Measurements from ENCODE around the gene FAM199X.

DNA sequence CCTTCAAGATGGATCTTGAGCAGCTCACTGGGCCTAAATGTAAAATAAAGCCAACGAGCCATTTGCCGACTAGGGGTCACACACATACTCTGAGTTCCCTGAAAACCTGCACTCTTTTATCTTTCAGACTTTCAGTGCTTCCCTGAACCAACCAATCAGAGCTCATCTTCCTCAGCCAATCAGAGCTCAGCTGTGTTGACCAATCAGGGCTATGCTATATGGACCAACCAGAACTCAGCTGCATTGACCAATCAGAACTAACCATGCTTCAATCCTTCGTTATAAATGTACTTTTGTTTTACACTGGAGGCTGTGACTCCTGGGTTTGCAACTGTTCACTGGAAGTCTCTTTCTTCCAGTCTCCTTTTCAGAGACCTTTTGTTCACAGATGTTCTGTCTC lies 28.8 kb upstream of the FAM199X start:
- TF ChIP-seq TAF1 (IDR thresholded peaks at IDR 0.05; ENCODE audit: borderline replicate concordance, low read depth, low read length) (no peak), POLR2A (IDR thresholded peaks at IDR 0.05; ENCODE audit: low read depth, low read length) (no peak), POLR2AphosphoS5 (IDR thresholded peaks at IDR 0.05; ENCODE audit: low read depth, low read length) (no peak)

Measured in GM12892 (cell line).